Ishikawa (cell line): Measurements from ENCODE around the gene DDX21.

ENCODE experiments used
- TF ChIP-seq, protein P1 (sequence below): IDR thresholded peaks from 2 replicates; pipeline ENCODE4 v1.6.1; 2012; ENCODE audit warnings: low read depth, mild to moderate bottlenecking
- TF ChIP-seq, protein P2 (sequence below): IDR thresholded peaks from 2 replicates; pipeline ENCODE4 v1.6.1; 2012

DNA sequence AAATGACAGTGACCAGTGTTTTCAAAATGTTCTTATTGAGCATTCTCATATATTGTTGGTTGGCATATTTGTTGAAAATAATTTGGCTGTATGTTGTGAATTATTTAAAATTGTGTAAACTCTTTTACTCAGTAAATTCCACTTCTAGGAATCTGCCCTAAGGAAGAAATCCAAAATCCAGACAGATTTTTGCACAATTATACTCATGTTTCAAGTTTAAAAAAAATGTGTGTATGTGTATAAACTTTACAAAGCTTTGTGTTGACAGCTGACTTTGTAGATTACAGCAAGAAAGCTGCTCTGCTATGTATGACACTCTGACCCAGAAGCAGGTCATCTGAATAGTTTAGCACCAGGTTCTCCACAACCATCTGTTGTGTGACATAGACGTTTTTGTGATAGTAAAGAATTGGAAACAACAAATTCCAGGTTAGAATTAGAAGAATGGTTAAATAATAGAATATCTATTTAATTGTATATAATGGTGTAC is 54.2 kb downstream of the DDX21 start:
- TF ChIP-seq, protein P1, sequence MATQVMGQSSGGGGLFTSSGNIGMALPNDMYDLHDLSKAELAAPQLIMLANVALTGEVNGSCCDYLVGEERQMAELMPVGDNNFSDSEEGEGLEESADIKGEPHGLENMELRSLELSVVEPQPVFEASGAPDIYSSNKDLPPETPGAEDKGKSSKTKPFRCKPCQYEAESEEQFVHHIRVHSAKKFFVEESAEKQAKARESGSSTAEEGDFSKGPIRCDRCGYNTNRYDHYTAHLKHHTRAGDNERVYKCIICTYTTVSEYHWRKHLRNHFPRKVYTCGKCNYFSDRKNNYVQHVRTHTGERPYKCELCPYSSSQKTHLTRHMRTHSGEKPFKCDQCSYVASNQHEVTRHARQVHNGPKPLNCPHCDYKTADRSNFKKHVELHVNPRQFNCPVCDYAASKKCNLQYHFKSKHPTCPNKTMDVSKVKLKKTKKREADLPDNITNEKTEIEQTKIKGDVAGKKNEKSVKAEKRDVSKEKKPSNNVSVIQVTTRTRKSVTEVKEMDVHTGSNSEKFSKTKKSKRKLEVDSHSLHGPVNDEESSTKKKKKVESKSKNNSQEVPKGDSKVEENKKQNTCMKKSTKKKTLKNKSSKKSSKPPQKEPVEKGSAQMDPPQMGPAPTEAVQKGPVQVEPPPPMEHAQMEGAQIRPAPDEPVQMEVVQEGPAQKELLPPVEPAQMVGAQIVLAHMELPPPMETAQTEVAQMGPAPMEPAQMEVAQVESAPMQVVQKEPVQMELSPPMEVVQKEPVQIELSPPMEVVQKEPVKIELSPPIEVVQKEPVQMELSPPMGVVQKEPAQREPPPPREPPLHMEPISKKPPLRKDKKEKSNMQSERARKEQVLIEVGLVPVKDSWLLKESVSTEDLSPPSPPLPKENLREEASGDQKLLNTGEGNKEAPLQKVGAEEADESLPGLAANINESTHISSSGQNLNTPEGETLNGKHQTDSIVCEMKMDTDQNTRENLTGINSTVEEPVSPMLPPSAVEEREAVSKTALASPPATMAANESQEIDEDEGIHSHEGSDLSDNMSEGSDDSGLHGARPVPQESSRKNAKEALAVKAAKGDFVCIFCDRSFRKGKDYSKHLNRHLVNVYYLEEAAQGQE: no peak
- TF ChIP-seq, protein P2, sequence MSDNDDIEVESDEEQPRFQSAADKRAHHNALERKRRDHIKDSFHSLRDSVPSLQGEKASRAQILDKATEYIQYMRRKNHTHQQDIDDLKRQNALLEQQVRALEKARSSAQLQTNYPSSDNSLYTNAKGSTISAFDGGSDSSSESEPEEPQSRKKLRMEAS: no peak
